Hematopoietic multipotent progenitor cell treated with erythropoietin and hydrocortisone succinate and interleukin-3 and kit ligand, for 17 days (in vitro differentiated cells): ENCODE measurements around the gene CLIC4.
"Not testable (repeated sequence)": the region's sequence is repeated elsewhere in the genome, so short reads cannot be mapped to it uniquely, and the experiment has no call there.

Source experiments
- DNase-seq: peaks from one replicate; pipeline ENCODE4 v3.0.0-alpha.2; 2015; ENCODE audit warnings: low spot score

The CLIC4 gene

GRCh38 chr1:24717887-24718650 lies 27.2 kb upstream of the CLIC4 start:
- DNase-seq, result no peak

GRCh38 chr1:24720152-24720551 lies 25.1 kb upstream of the CLIC4 start:
- no peak for DNase-seq

- DNase-seq, result no peak
Observed at GRCh38 chr1:24721533-24721932, 23.7 kb upstream of the CLIC4 start.

GRCh38 chr1:24722073-24723035 lies 22.9 kb upstream of the CLIC4 start:
- not testable (repeated sequence) for DNase-seq

- DNase-seq, result no peak
Observed at GRCh38 chr1:24724345-24725208, 20.7 kb upstream of the CLIC4 start.

- DNase-seq, result no peak
Observed at GRCh38 chr1:24725209-24725651, 20.0 kb upstream of the CLIC4 start.

- no peak for DNase-seq
Observed at GRCh38 chr1:24726741-24727140, 18.5 kb upstream of the CLIC4 start.

- DNase-seq, result no peak
Observed at GRCh38 chr1:24727501-24728216, 17.6 kb upstream of the CLIC4 start.

GRCh38 chr1:24728982-24729381 lies 16.3 kb upstream of the CLIC4 start:
- DNase-seq, result no peak

- DNase-seq, result no peak
Observed at GRCh38 chr1:24732186-24732885, 12.9 kb upstream of the CLIC4 start.

- not testable (repeated sequence) for DNase-seq
Observed at GRCh38 chr1:24733342-24733741, 11.9 kb upstream of the CLIC4 start.

GRCh38 chr1:24735156-24735508 lies 10.1 kb upstream of the CLIC4 start:
- DNase-seq, result no peak

GRCh38 chr1:24735509-24736375 lies 9.5 kb upstream of the CLIC4 start:
- no peak for DNase-seq

- DNase-seq, result no peak
Observed at GRCh38 chr1:24737368-24738117, 7.7 kb upstream of the CLIC4 start.

- no peak for DNase-seq
Observed at GRCh38 chr1:24739241-24739640, 6.0 kb upstream of the CLIC4 start.

- no peak for DNase-seq
Observed at GRCh38 chr1:24742090-24742938, 2.9 kb upstream of the CLIC4 start.

GRCh38 chr1:24743404-24744211 lies 1.6 kb upstream of the CLIC4 start:
- peak; percentile 40 for DNase-seq
